Stimulated activated CD8-positive, alpha-beta memory T cell treated with anti-CD3 and anti-CD28 coated beads, Interleukin-12 subunit alpha, Interleukin-12 subunit beta, amount 100 ng/mL, for 24 hours (primary cell): ENCODE data around the gene DCUN1D4.

Experiments used
- DNase-seq: peaks from one replicate; pipeline ENCODE4 v3.0.0-alpha.2; 2020; ENCODE audit errors: extremely low read depth

The DCUN1D4 gene

GRCh38 chr4:51963841-51964517 is 121.0 kb downstream of the DCUN1D4 start:
- no peak for DNase-seq

GRCh38 chr4:51965862-51966261 is 122.9 kb downstream of the DCUN1D4 start:
- DNase-seq: no peak
